ENCODE measurements around the gene FURIN. TPM values are rescaled to one million over a fixed set of nuclear protein-coding genes. Genes with fewer than 3 reads are reported as not detected.
"Not testable (repeated sequence)": the region's sequence is repeated elsewhere in the genome, so short reads cannot be mapped to it uniquely, and the experiment has no call there.

FURIN gene
- total RNA-seq, 1 experiment from 2014 or later = 35.1 TPM

DNA sequence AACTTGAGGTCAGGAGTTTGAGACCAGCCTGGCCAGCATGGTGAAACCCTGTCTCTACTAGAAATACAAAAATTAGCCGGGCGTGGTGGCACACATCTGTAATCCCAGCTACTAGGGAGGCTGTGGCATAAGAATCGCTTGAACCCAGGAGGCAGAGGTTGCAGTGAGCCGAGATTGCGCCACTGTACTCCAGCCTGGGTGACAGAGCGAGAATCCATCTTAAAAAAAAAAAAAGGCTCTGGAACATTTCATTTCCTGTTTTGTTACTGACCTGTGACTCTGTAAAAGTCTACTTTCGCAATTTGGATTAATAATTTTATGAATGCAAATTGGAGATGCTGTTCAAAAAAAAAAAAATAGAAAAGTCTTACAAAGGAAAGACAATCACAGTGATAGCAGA lies 59.7 kb downstream of the FURIN start:
- H3K27ac Mint-ChIP-seq = not testable (repeated sequence)

More for the DNA sequence above, 59.7 kb downstream of the FURIN start:
- not testable (repeated sequence) for H3T11ph ChIP-seq (ENCODE audit: low read length); H3K27me3 ChIP-seq (ENCODE audit: insufficient read depth, low read length); DNase-seq; H3K27ac ChIP-seq (ENCODE audit: insufficient read length, low read depth, low read length); H2BK15ac ChIP-seq (ENCODE audit: low read depth, low read length); H3K4me1 ChIP-seq (ENCODE audit: insufficient read depth, low read length); H3K4me3 Mint-ChIP-seq; H3K23ac ChIP-seq (ENCODE audit: insufficient read length, low read depth, low read length); H3K79me2 ChIP-seq (ENCODE audit: insufficient read depth, low read length); H3K9me3 Mint-ChIP-seq; H3K9ac ChIP-seq (ENCODE audit: extremely low read depth, insufficient read length, low read length); H4K20me1 ChIP-seq (ENCODE audit: control insufficient read depth, insufficient read depth, insufficient read length); H3K23me2 ChIP-seq (ENCODE audit: insufficient read length, low read depth, low read length, poor library complexity, severe bottlenecking); H3K4me2 ChIP-seq (ENCODE audit: insufficient read depth, insufficient read length, low read length); H4K91ac ChIP-seq (ENCODE audit: insufficient read length, low read depth, low read length); H3K14ac ChIP-seq (ENCODE audit: insufficient read depth, low read length); H3K9me3 ChIP-seq (ENCODE audit: control insufficient read depth, low read depth, low read length); H4K5ac ChIP-seq (ENCODE audit: insufficient read length, low read depth, low read length); H3K27me3 Mint-ChIP-seq (ENCODE audit: low read depth); H3K36me3 Mint-ChIP-seq (ENCODE audit: insufficient read depth in 1 of 3, low read depth in 3 of 3); H3K79me1 ChIP-seq (ENCODE audit: insufficient read depth, low read depth, low read length, poor library complexity, severe bottlenecking); H2BK20ac ChIP-seq (ENCODE audit: low read depth, low read length, poor library complexity, severe bottlenecking); H4K8ac ChIP-seq (replicated peaks; ENCODE audit: insufficient read length, low read depth, low read length); H2AFZ ChIP-seq (ENCODE audit: low read length); H3K4ac ChIP-seq (ENCODE audit: low read depth, low read length); H3K18ac ChIP-seq (ENCODE audit: insufficient read length, low read depth, low read length); H2BK120ac ChIP-seq (ENCODE audit: low read depth, low read length, poor library complexity, severe bottlenecking); H2AK5ac ChIP-seq (ENCODE audit: insufficient read length, low read length); H2BK5ac ChIP-seq (ENCODE audit: insufficient read length, low read length); H3K56ac ChIP-seq (ENCODE audit: insufficient read length, low read depth, low read length); H2BK12ac ChIP-seq (ENCODE audit: insufficient read length, low read depth, low read length)
- H3K4me1 Mint-ChIP-seq = peaks cover 13 to 14% of the 10 kb centered on the region in 2 experiments
- WGBS (ENCODE audit: extremely low coverage, insufficient read length, low lambda C conversion rate) = no CpG with 5 or more reads among the region's 7 CpGs
